Endothelial cell of umbilical vein (primary cell): ENCODE measurements around the gene HECTD4.

Source experiments
- CTCF ChIP-seq, 2 donors: IDR thresholded peaks; 1 replicate in 1 of 2; 2 replicates in 1 of 2; pipeline ENCODE4 v1.5.1; 2011; ENCODE audit warnings: low read length in 2 of 2, mild to moderate bottlenecking in 2 of 2, moderate library complexity in 2 of 2, control low read depth in 1 of 2, inconsistent platforms in 1 of 2, low read depth in 1 of 2; ENCODE audit not compliant: insufficient read depth in 1 of 2; ENCODE audit errors: extremely low read depth in 1 of 2
- EZH2 ChIP-seq: IDR thresholded peaks from 2 replicates; pipeline ENCODE4 v1.6.1; 2012; ENCODE audit warnings: borderline replicate concordance, low read depth, mild to moderate bottlenecking, moderate library complexity, low read length, inconsistent platforms; ENCODE audit not compliant: severe bottlenecking
- FOS ChIP-seq: IDR thresholded peaks from 2 replicates; pipeline ENCODE4 v1.6.1; 2011; ENCODE audit warnings: mild to moderate bottlenecking, low read length, moderate library complexity, borderline replicate concordance; ENCODE audit not compliant: insufficient read depth
- MYC ChIP-seq: IDR thresholded peaks from one replicate; pipeline ENCODE4 v1.6.1; 2011; ENCODE audit warnings: mild to moderate bottlenecking, low read depth, low read length
- POLR2A ChIP-seq: IDR thresholded peaks from 2 replicates; pipeline ENCODE4 v1.6.1; 2012; ENCODE audit warnings: low read depth, mild to moderate bottlenecking, control low read depth, low read length
- POLR2AphosphoS5 ChIP-seq: IDR thresholded peaks from 2 replicates; pipeline ENCODE4 v1.6.1; 2012; ENCODE audit warnings: low read depth, mild to moderate bottlenecking, control low read depth, low read length, moderate library complexity; ENCODE audit not compliant: insufficient read depth

DNA sequence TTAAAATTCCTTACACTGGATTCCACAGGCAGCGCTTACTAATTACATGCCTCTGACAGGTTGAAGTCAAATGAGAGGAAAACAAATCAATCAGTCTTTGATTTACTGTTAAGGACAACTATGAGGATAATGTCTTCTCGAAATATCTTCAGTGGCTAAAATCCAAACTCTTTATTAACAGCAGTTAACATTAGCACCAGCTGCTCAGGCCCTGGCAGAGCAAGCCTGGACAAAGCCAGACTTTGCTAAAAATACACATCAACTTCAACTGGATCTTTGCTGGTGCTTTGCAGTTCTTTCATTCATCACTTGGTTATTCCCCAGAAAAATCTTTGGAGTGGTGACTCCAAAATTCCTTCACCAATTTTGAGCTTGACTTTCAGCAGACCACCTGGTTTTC lies 98.7 kb downstream of the HECTD4 start:
- no peak for TF ChIP-seq FOS
- TF ChIP-seq CTCF (IDR thresholded peaks at IDR 0.05; ENCODE audit: extremely low read depth in 1 of 2, insufficient read depth in 1 of 2, low read depth in 1 of 2, low read length in 2 of 2) = no peak
- no peak for TF ChIP-seq POLR2A
- no peak for TF ChIP-seq MYC
- no peak for TF ChIP-seq POLR2AphosphoS5
- no peak for TF ChIP-seq EZH2
